LNCAP (cell line): Measurements from ENCODE around the gene TACC2.

Source experiments
- TF ChIP-seq, protein P1 (sequence below): fragments of 450-650 bp; IDR thresholded peaks from 2 replicates; pipeline ENCODE4 v1.5.1; 2017; ENCODE audit warnings: mild to moderate bottlenecking

The TACC2 gene

DNA sequence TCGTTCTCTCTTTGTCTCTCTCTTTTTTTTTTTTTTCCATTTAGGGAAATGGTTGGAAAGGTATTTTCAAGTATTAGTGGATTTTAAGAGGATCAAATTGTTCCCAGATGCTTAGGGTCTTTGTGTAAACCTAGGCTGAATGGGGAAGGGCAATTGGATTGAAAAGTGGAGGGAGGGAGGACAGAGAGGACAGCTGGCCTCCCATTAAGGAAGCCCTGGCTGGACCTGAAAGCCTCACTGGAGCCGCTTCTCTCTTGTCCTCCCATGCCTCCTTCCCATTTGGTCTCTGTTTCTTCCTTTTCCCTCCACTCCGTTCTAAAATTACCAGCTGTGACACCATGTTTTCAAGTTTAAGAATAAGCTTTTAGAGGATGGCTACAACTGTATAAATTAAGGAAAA lies 104.1 kb downstream of the TACC2 start:
- TF ChIP-seq, protein P1, sequence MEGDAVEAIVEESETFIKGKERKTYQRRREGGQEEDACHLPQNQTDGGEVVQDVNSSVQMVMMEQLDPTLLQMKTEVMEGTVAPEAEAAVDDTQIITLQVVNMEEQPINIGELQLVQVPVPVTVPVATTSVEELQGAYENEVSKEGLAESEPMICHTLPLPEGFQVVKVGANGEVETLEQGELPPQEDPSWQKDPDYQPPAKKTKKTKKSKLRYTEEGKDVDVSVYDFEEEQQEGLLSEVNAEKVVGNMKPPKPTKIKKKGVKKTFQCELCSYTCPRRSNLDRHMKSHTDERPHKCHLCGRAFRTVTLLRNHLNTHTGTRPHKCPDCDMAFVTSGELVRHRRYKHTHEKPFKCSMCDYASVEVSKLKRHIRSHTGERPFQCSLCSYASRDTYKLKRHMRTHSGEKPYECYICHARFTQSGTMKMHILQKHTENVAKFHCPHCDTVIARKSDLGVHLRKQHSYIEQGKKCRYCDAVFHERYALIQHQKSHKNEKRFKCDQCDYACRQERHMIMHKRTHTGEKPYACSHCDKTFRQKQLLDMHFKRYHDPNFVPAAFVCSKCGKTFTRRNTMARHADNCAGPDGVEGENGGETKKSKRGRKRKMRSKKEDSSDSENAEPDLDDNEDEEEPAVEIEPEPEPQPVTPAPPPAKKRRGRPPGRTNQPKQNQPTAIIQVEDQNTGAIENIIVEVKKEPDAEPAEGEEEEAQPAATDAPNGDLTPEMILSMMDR: no peak

DNA sequence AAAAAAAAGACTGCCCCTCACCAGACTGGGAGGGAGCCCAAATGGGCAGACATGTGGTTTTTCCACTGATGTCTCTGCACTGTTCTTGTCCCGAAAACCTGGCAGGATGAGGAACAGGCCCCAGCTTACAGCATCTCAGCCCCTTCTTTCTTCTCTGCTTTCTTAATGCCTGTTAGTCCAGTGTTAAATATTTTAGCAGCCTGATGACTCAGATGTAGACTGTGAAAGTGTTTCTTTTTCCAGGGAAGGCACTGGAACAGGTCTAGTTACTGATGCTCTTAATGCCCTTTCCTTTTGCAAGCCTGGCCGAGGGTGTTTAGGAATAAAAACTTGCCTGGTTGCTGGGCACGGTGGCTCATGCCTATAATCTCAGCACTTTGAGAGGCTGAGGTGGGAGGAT lies 107.7 kb downstream of the TACC2 start:
- TF ChIP-seq, protein P1: no peak

DNA sequence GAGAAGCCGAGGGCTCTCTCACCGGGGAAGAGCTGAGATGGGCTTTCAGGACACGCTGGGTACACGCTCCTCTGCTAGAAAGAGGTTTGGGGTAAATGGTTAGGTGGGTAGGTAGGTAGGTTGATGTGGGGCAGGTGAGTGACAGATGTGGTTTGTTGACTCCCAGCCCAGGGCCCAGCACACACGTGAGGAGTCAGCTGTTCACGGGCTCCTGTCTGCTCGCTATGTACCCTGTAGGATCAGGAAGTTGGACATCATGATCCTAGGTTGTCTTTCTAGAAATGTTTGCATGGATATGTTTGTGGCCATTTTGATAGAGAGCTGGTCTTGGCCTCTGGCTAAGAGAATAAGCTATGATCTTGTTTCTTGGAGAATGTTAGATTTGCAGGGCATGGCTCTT lies 109.0 kb downstream of the TACC2 start:
- TF ChIP-seq, protein P1: no peak

DNA sequence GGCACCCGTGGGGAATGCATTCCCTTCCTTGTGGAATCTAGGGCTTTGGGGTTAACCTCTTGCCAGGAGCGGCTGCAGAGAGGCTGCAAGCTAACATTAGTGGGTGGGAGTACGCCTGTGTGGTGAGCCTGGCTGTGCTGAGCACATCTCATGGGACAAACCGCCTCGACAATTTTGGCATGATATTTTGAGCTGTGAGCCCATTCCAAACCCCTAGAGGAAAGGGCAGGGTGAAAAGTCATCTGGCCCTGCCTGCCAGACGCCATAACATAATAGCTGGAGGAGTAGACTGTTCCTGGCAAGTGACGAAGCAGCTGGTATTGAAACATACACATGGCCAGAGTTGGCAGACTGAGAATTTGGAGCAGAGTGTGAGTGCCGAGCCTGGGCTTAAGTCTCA lies 110.0 kb downstream of the TACC2 start:
- TF ChIP-seq, protein P1: no peak

DNA sequence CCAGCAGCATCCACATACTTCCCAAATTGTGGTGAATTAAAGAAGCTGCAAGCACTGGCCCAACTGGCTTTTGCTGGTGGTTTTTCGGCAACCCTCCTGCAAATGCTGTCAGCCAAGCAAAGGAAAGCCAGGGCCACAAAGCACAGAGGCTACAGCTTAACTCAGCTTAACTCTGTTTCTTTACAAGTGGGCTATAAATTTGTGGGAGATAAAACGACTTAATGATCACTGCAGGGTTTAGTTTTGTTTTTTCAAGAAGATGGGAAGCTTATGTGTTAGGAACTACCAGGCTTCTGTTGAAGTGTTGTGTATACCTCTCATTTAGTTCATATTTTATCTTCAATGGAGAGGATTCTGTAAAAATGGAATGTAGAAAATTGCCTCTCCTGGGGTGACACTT lies 110.6 kb downstream of the TACC2 start:
- TF ChIP-seq, protein P1: no peak

DNA sequence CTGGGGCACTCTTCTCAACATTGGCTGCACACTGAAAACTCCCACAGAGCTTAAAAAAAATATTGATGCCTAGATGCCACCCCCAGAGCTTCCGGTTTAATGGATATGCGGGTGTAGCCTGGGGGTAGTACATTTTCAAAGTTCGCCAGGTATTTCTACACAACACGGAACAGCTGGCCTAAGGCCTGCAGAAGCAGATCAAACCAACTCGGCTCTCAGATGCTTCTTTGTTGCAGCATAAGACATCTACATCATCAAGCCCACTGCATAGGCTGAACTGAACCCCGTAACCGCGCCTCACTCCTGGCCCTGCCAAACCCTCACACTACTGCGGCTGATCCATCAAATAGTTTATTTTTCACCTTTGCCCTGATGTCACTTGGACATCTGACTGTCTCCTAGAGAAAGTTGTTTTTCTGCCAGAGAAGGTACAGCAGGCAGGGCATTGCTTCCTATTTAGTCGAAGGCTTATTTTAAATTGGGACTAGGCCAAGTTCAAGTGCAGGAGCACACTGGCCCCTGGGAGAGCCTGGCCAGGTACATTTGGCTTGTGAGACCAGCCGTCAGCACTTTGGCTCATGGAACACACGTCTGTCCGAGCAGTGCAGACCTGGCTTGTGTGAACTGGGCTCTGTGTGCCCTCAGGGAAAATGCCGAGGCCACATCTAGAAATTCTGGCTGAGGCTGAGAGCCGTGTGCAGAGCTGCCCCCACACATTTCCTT lies 113.3 kb downstream of the TACC2 start:
- TF ChIP-seq, protein P1: no peak

DNA sequence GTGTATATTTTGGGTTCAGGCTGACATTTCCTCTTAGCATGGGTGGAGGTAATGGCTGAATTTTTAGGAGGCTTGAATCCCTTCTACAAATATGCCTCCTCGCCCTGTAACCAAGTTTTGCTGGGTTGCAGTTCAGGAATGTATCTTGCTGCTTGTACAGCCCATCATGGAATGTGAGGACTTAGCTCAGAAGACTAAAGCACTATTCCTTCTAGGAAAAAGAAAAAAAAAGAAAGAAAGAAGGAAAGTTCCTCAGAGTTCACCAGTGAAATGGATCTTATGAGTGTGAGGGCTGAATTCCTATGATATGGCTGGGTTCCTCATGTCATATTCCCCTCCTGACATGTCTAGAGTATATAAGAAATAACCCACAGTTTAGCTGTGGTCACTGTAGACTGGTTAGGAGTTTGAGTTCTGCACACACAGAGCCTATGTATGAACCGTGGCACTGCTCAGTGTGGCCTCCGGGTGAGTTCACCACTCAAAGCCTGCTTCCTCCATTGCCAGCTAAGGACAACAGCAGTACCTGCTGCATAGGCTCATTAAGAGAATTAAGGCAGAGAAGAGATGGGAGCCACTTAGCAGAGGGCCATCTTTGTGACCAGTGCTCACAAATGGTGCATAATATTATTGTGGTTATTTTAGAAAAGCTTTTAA lies 114.0 kb downstream of the TACC2 start:
- TF ChIP-seq, protein P1: no peak
